Chondrocyte (in vitro differentiated cells): Measurements from ENCODE around the gene NACC2. TPM values are rescaled to one million over a fixed set of nuclear protein-coding genes. Genes with fewer than 3 reads are reported as not detected.

Source experiments
- DNase-seq: peaks from one replicate; pipeline ENCODE4 v3.0.0; 2021; ENCODE audit warnings: mixed read lengths, low spot score
- H3K27ac Mint-ChIP-seq: one replicate; pipeline ENCODE4 v1.8.0; 2021; ENCODE audit warnings: mild to moderate bottlenecking, moderate library complexity, mixed read lengths; ENCODE audit not compliant: unreplicated experiment
- H3K27me3 Mint-ChIP-seq: 2 replicates; pipeline ENCODE4 v1.8.0; 2021; ENCODE audit warnings: low read depth, mixed read lengths
- H3K36me3 Mint-ChIP-seq: 2 replicates; pipeline ENCODE4 v1.8.0; 2021; ENCODE audit warnings: low read depth, mixed read lengths
- H3K4me1 Mint-ChIP-seq: 2 replicates; pipeline ENCODE4 v1.8.0; 2021; ENCODE audit warnings: low read depth, mild to moderate bottlenecking, mixed read lengths
- H3K4me3 Mint-ChIP-seq: one replicate; pipeline ENCODE4 v1.8.0; 2021; ENCODE audit warnings: mild to moderate bottlenecking, moderate library complexity, mixed read lengths; ENCODE audit not compliant: unreplicated experiment
- H3K9me3 Mint-ChIP-seq: 2 replicates; pipeline ENCODE4 v1.8.0; 2021; ENCODE audit warnings: low read depth, mixed read lengths
- total RNA-seq: library from RNA; stranded (reverse); gene quantifications from 3 replicates; pipeline ENCODE4 v1.2.1, GENCODE V29; 2021
- TF ChIP-seq, protein P1 (sequence below): fragments of 200-600 bp; sonication (generic); IDR thresholded peaks from 2 replicates; pipeline ENCODE4 v1.5.0; 2021; ENCODE audit warnings: antibody characterized with exemption, mild to moderate bottlenecking, moderate library complexity

The NACC2 gene
- total RNA-seq, 1 donor from 2014 or later: 51.0 TPM

DNA sequence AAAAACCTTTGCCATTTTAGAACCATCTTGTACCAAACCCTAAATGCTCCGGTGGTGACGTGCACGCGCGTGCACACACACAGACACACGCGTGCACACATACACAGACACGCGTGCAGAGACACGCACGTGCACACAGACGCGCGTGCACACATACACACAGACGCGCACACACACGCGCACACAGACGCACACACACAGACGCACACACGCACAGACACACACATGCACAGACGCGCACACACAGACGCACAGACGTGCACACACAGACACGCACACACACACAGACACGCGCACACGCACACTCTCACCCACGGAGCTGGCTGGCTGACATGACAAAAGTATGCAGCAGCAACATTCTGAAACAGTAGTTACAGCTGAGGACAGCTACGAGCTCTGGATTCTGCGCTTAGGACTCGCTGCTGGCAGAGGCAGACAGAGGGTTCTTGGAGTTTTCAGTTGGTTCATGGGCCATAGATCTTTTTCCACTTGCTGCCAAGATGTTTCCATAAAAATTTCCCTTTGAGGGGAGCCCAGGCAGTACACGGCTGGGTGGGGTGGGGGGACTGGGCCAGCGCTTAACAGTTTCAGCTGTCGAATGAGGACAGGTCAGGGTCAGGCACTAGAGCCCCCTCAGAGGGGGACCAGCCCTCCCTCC is 87.7 kb downstream of the NACC2 start:
- H3K4me1 Mint-ChIP-seq: peaks cover 47% of the 10 kb centered on the region
- peak overlapping the region; percentile 39 for H3K27ac Mint-ChIP-seq
- DNase-seq: no peak
- no peak overlapping the region for H3K4me3 Mint-ChIP-seq
- TF ChIP-seq, protein P1, sequence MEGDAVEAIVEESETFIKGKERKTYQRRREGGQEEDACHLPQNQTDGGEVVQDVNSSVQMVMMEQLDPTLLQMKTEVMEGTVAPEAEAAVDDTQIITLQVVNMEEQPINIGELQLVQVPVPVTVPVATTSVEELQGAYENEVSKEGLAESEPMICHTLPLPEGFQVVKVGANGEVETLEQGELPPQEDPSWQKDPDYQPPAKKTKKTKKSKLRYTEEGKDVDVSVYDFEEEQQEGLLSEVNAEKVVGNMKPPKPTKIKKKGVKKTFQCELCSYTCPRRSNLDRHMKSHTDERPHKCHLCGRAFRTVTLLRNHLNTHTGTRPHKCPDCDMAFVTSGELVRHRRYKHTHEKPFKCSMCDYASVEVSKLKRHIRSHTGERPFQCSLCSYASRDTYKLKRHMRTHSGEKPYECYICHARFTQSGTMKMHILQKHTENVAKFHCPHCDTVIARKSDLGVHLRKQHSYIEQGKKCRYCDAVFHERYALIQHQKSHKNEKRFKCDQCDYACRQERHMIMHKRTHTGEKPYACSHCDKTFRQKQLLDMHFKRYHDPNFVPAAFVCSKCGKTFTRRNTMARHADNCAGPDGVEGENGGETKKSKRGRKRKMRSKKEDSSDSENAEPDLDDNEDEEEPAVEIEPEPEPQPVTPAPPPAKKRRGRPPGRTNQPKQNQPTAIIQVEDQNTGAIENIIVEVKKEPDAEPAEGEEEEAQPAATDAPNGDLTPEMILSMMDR: no peak
- no peaks in the 10 kb centered on the region for H3K27me3 Mint-ChIP-seq
- H3K9me3 Mint-ChIP-seq: no peaks in the 10 kb centered on the region
- peaks cover 6% of the 10 kb centered on the region for H3K36me3 Mint-ChIP-seq

DNA sequence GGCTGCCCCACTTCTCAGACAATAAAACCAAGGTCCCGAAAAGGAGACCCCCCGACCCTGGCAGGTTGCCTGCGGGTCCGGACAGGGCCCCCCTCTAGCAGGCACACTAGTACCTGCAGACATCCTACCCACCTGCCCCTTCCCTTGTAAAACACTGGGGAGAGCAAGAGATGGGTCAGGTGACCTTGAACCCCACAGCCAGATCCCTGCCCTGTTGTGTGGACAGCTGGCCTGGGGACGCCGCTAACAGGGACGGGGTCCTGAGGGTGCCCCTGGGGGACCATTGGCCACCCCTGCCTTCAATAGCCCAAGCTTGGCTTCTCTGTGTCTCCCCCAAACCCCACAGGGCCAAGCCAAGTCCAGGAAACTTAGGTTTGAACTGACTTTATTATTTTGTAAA is 88.9 kb downstream of the NACC2 start:
- Mint-ChIP-seq H3K36me3 (peaks cover 5% of the 10 kb centered on the region), H3K9me3 (no peaks in the 10 kb centered on the region), H3K4me1 (peaks cover 40% of the 10 kb centered on the region), H3K4me3 (no peak overlapping the region), H3K27ac (no peak overlapping the region), H3K27me3 (no peaks in the 10 kb centered on the region)
- TF ChIP-seq, protein P1: no peak
- no peak for DNase-seq

DNA sequence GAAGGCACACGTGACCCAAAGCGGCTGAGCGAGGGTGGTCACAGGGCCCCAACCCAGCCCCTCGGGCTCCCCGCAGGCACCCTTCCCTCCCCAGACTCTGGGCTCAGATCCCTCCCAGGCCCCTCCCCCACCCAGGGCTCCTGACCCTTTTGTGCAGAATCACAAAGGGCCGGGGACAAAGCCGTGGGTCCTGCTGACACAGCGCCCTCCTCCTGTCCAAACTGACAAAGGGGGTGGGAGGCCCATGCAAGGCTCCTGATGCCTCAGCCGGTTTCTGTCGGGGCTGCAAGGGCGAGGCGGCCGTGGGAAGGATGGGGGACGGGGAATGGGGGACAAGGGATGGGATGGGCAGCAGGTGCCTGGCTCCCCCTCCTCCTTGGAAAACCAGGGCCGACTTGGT is 90.4 kb downstream of the NACC2 start:
- peaks cover 40% of the 10 kb centered on the region for H3K4me1 Mint-ChIP-seq
- H3K27ac Mint-ChIP-seq: no peak overlapping the region
- H3K9me3 Mint-ChIP-seq: no peaks in the 10 kb centered on the region
- DNase-seq: no peak
- peaks cover 5% of the 10 kb centered on the region for H3K36me3 Mint-ChIP-seq
- TF ChIP-seq, protein P1: no peak
- H3K4me3 Mint-ChIP-seq: no peak overlapping the region
- no peaks in the 10 kb centered on the region for H3K27me3 Mint-ChIP-seq

- peaks cover 5% of the 10 kb centered on the region for H3K36me3 Mint-ChIP-seq
- peaks cover 40% of the 10 kb centered on the region for H3K4me1 Mint-ChIP-seq
- no peaks in the 10 kb centered on the region for H3K9me3 Mint-ChIP-seq
- no peak overlapping the region for H3K4me3 Mint-ChIP-seq
- TF ChIP-seq, protein P1: no peak
- no peaks in the 10 kb centered on the region for H3K27me3 Mint-ChIP-seq
- no peak overlapping the region for H3K27ac Mint-ChIP-seq
- no peak for DNase-seq
These were observed 90.9 kb downstream of the NACC2 start for GRCh38 chr9:136004219-136004618.

DNA sequence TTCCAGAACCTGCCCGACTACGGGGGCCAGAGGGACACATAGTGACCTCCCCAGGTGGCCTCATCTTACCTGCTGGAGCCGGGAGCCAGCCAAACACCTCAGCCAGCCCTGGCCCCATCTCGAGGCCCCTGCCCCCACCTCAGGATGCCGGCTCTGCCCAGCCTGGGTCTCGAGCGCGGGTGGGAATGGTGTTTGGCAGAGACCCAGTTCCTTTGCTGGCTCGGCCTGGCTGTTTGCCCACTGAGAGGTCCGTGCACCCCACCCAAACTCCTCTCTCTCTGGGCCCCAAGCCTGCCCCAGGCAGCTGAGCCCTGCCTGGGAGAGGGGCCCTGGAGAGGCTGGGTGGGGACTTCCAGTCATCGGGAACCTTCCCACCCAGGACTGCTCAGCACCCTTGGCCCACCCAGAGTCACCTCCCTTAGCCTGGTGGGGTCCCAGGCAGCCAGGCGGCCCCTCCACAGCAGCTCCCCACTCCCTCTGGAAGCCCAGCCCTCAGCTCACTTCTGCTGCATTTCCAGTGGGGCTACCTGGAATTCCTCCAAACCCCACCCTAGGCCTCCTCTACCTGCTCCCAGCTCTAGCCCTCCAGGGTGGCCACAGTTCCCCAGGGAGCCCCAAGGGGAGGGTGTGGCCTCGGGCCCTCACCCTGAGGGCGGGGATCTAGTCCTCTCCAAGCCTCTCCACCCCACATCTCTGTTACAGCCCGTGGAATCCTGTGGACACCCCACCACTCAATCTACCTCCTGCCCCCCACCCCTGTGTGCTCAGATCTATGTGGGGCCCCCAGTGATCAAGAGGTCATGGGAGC is 91.5 kb downstream of the NACC2 start:
- TF ChIP-seq, protein P1: no peak
- Mint-ChIP-seq H3K36me3 (peaks cover 5% of the 10 kb centered on the region), H3K27me3 (no peaks in the 10 kb centered on the region), H3K4me3 (no peak overlapping the region), H3K27ac (no peak overlapping the region), H3K9me3 (no peaks in the 10 kb centered on the region), H3K4me1 (peaks cover 37% of the 10 kb centered on the region)
- no peak for DNase-seq
